Thyroid gland (tissue), 4 donors: ENCODE data around the gene ZNF83. TPM values are rescaled to one million over a fixed set of nuclear protein-coding genes. Genes with fewer than 3 reads are reported as not detected.
"Not testable (repeated sequence)": the region's sequence is repeated elsewhere in the genome, so short reads cannot be mapped to it uniquely, and the experiment has no call there.

Experiments
- DNase-seq, 2 donors: peaks; one replicate each; pipeline ENCODE4 v3.0.0-alpha.2; 2019
- H3K27ac ChIP-seq, 3 donors: fragments of 200-600 bp; sonication (generic); 1 replicate in 2 of 3; 2 replicates in 1 of 3; pipeline ENCODE4 v1.5.1; 2016 to 2019; ENCODE audit warnings: mild to moderate bottlenecking in 1 of 3, moderate library complexity in 1 of 3
- H3K27me3 ChIP-seq: fragments of 200-600 bp; sonication (generic); one replicate; pipeline ENCODE4 v1.5.1; 2019
- H3K36me3 ChIP-seq, 2 donors: fragments of 200-600 bp; sonication (generic); one replicate each; pipeline ENCODE4 v1.5.1; 2016 to 2019
- H3K4me1 ChIP-seq, 2 donors: fragments of 200-600 bp; sonication (generic); one replicate each; pipeline ENCODE4 v1.5.1; 2017 to 2019
- H3K4me3 ChIP-seq, 3 donors: fragments of 200-600 bp; sonication (generic); replicated peaks in 1 of 3; 1 replicate in 2 of 3; 2 replicates in 1 of 3; pipeline ENCODE4 v1.5.1; 2016; ENCODE audit warnings: mild to moderate bottlenecking in 1 of 3
- H3K9me3 ChIP-seq: fragments of 200-600 bp; sonication (generic); one replicate; pipeline ENCODE4 v1.5.1; 2017
- CTCF ChIP-seq, 6 experiments: fragments of 200-600 bp in 3 of 6; fragments of 450-650 bp in 3 of 6; sonication (generic) in 3 of 6; IDR thresholded peaks; one replicate each; pipeline ENCODE4 v1.5.1; 2016 to 2019; ENCODE audit warnings: antibody characterized with exemption in 6 of 6, mild to moderate bottlenecking in 2 of 6, inconsistent platforms in 1 of 6, moderate library complexity in 1 of 6
- POLR2A ChIP-seq, 2 donors: fragments of 450-650 bp; IDR thresholded peaks; one replicate each; pipeline ENCODE4 v1.6.1; 2017; ENCODE audit warnings: antibody characterized with exemption in 2 of 2, mild to moderate bottlenecking in 2 of 2, moderate library complexity in 1 of 2
- WGBS, 2 donors: methylation state at CpG; one replicate each; pipeline ENCODE4 v1.1.5; 2017; 5-methylcytosine and 5-hydroxymethylcytosine counted together
- intact Hi-C: fragments of 100-400 bp; cut with DNase I; formaldehyde crosslinking; loops from one replicate; pipeline ENCODE4 v1.15.1; 2023
- total RNA-seq, 4 donors: library from RNA; depleted of rRNA; stranded (reverse); fragments of >200 nt; gene quantifications; one replicate each; pipeline ENCODE4 v1.2.3, GENCODE V29; 2016

ZNF83 gene
- total RNA-seq, 4 donors from 2014 or later: 75.3 to 125 (median 97.0) TPM

- no peak for DNase-seq
- H3K27me3 ChIP-seq: no peaks in the 10 kb centered on the region
- no peaks in the 10 kb centered on the region for H3K9me3 ChIP-seq
- H3K4me1 ChIP-seq: no peaks in the 10 kb centered on the region
- WGBS, 2 donors: 67 to 76% methylated on average over 3 of the region's 3 CpGs
- H3K27ac ChIP-seq: no peak overlapping the region
- H3K4me3 ChIP-seq: no peak overlapping the region
- peaks cover 10 to 11% of the 10 kb centered on the region in 2 donors for H3K36me3 ChIP-seq
- no peak for TF ChIP-seq POLR2A (IDR thresholded peaks at IDR 0.05)
- intact Hi-C loops: no loop called here
Measured at GRCh38 chr19:52592301-52592700, 45.9 kb downstream of the ZNF83 start.

GRCh38 chr19:52590728-52591127 lies 47.4 kb downstream of the ZNF83 start:
- Histone ChIP-seq H3K27ac (no peak overlapping the region), H3K36me3 (peaks cover under 1 to 7% of the 10 kb centered on the region in 2 donors), H3K4me3 (no peak overlapping the region), H3K4me1 (no peaks in the 10 kb centered on the region), H3K9me3 (no peaks in the 10 kb centered on the region), H3K27me3 (no peaks in the 10 kb centered on the region)
- TF ChIP-seq CTCF (IDR thresholded peaks at IDR 0.05) (peak in 1 of 6 experiments; percentile 26), POLR2A (IDR thresholded peaks at IDR 0.05) (no peak)
- 84% methylated on average over 5 of the region's 5 CpGs for WGBS, 2 donors
- intact Hi-C loops: no loop called here
- peak; percentile 26 to 31 for DNase-seq

GRCh38 chr19:52585604-52586003 lies 52.6 kb downstream of the ZNF83 start:
- H3K4me1 ChIP-seq: no peaks in the 10 kb centered on the region
- TF ChIP-seq POLR2A (IDR thresholded peaks at IDR 0.05) (no peak), CTCF (IDR thresholded peaks at IDR 0.05) (no peak)
- no peaks in the 10 kb centered on the region for H3K27me3 ChIP-seq
- H3K27ac ChIP-seq: no peak overlapping the region
- DNase-seq: no peak
- 88 to 96% methylated on average over 6 of the region's 6 CpGs for WGBS, 2 donors
- intact Hi-C loops: no loop called here
- no peak overlapping the region for H3K4me3 ChIP-seq
- H3K9me3 ChIP-seq: no peaks in the 10 kb centered on the region
- peaks cover 23 to 41% of the 10 kb centered on the region in 2 donors for H3K36me3 ChIP-seq

- no peaks in the 10 kb centered on the region for H3K4me1 ChIP-seq
- no peak overlapping the region for H3K27ac ChIP-seq
- no peak overlapping the region for H3K4me3 ChIP-seq
- no peaks in the 10 kb centered on the region for H3K27me3 ChIP-seq
- WGBS, 2 donors: 48 to 73% methylated on average over 39 of the region's 39 CpGs
- peak in 1 of 2 donors; percentile 51 for DNase-seq
- intact Hi-C loops: no loop called here
- TF ChIP-seq CTCF (IDR thresholded peaks at IDR 0.05) (no peak), POLR2A (IDR thresholded peaks at IDR 0.05) (no peak)
- peaks cover 23 to 43% of the 10 kb centered on the region in 2 donors for H3K36me3 ChIP-seq
- H3K9me3 ChIP-seq: no peaks in the 10 kb centered on the region
Measured at GRCh38 chr19:52584736-52585440, 53.3 kb downstream of the ZNF83 start.

GRCh38 chr19:52570000-52570861 lies 67.9 kb downstream of the ZNF83 start, which contains the start of gene ZNF701:
Gene ZNF701 (plus strand): TSS chr19:52570287. CDS start chr19:52574148, 3,861 bp downstream.
- H3K4me1 ChIP-seq: peaks cover 7 to 9% of the 10 kb centered on the region in 2 donors
- H3K9me3 ChIP-seq: no peaks in the 10 kb centered on the region
- peak within 1 kb of the TSS; percentile 63 to 84 (median 77) for H3K27ac ChIP-seq
- H3K36me3 ChIP-seq: peaks cover 7 to 13% of the 10 kb centered on the region in 2 donors
- TF ChIP-seq POLR2A (IDR thresholded peaks at IDR 0.05): peak; percentile 22 to 93
- TF ChIP-seq CTCF (IDR thresholded peaks at IDR 0.05): peak in 3 of 6 experiments; percentile 25 to 37 (median 32)
- WGBS, 2 donors: 1% methylated on average over 38 to 40 of the region's 57 CpGs
- H3K27me3 ChIP-seq: no peaks in the 10 kb centered on the region
- H3K4me3 ChIP-seq: peak within 1 kb of the TSS; percentile 12 to 59 (median 56)
- DNase-seq: peak; percentile 96 to 97
- intact Hi-C loops: no loop called here

GRCh38 chr19:52569638-52569999 lies 68.5 kb downstream of the ZNF83 start:
- peak overlapping the region; percentile 63 to 84 (median 77) for H3K27ac ChIP-seq
- H3K4me1 ChIP-seq, H3K36me3 ChIP-seq, intact Hi-C loops, H3K9me3 ChIP-seq, H3K27me3 ChIP-seq: not testable (repeated sequence)
- peak; percentile 83 to 85 for DNase-seq
- peak overlapping the region in 2 of 3 donors; percentile 31 to 56 for H3K4me3 ChIP-seq
- 2 to 8% methylated on average over 12 to 13 of the region's 13 CpGs for WGBS, 2 donors
